DMS79 treated with DMSO at 0.1 percent for 48 hours (cell line): Measurements from ENCODE around the gene HSPB9.
A peak's percentile ranks its signal among the peaks of the same experiment; 100 is the strongest.

ENCODE experiments used
- DNase-seq: peaks from one replicate; lab custom pipeline; 2025; lab: John Stamatoyannopoulos, UW

Gene HSPB9, protein sequence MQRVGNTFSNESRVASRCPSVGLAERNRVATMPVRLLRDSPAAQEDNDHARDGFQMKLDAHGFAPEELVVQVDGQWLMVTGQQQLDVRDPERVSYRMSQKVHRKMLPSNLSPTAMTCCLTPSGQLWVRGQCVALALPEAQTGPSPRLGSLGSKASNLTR

DNA sequence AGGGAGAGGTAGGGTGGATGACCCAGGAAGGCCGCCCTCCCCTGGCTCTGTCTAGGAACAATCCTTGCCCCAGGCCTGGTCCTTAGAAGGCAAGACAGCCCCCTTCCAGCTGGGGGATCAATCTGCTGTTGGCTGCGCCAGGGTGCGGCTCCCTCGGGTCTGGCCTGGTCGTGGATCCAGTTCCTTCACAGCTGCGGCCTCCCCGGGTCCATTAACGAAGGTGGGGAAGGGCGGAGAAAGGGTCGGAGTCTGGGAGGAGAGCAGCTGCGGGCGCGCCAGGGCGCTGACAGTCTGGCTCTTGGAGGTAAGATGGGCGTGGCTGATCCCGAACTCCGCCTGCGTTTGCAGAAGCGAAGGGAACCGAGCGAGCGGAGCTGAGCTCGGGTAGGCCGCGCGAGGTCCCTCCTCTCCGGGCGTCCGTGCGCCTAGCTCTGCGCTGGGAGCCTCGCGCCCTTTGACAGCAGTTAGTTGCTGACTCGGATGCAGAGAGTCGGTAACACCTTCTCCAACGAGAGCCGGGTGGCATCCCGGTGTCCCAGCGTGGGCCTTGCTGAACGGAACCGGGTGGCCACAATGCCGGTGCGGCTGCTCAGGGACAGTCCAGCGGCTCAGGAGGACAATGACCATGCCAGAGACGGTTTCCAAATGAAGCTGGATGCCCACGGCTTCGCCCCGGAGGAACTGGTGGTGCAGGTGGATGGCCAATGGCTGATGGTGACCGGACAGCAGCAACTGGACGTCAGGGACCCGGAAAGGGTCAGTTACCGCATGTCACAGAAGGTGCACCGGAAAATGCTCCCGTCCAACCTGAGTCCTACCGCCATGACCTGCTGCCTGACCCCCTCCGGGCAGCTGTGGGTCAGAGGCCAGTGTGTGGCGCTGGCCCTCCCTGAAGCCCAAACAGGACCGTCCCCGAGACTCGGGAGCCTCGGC lies at the start of gene HSPB9:
Gene HSPB9 (plus strand): TSS at position 434 of the 933 bp plus-strand sequence. CDS start 47 bp downstream, at position 481.
- peak; percentile 55 for DNase-seq

GRCh38 chr17:42075789-42076188 lies 46.8 kb upstream of the HSPB9 start:
- DNase-seq = no peak

DNA sequence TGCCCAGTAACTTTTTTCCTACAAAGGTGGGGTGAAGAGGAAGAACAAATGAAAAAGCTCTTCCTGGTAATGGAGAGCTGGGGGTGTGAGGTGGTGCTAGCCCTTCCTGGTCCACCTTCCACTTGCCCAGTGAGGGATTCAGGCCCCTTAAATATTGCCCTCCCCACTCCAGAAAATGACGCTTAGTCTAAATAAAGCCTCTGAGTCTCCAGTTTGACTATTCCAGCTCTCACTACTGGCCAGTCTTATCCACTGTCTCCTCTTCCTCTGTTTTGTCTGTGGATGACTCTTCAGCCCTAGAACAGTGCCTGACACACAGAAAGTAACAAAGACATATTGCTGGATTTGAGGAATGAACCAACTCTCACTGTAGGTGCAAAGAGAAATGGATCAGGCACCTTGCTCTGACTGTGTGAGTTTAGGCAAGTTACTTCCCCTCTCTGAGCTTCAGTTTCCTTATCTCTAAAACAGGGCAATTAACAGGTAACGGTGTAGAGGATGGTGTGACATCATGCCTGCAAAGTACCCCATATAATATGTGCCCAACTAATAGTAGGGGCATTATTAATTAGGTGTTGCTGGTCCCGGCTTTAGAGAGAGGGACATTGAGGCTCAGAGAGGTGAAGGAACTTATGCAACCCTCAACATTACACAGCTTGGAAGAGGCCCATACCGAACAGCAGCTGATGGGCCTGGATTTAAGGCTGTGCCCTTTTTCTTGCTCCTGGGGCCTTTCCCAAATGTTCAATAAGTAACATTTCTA lies 45.6 kb upstream of the HSPB9 start:
- no peak for DNase-seq

- DNase-seq = no peak
Observed at GRCh38 chr17:42077755-42078154, 44.8 kb upstream of the HSPB9 start.

DNA sequence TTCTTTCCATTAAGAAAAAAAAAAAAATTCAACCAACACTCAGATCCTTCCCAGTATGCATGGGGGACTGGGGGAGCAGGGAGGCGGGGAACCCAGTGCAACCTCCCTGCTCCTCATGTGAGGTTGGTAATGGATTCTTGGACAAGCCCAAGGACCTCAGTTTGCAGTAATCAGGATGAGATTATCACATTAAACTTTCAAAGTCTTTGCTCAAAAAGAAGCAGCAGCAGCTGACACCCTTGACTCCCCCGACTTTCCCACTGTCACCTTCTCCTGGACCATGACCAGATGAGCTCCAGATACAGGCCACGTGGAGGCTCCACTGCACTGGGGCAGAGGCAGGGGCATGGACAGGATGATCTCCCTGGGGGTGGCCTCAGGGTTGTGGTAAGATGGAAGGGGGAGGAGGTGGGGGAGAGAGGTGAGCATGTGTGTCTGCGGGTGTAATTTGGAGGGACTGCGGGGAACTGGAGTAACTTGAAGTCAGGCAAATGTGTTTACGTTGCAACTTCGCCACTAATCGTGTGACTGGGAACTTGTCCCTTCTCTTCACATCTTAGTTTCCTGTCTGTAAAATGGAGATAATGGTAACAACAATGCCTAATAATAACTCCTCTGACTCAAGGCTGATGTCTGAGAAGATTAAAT lies 44.1 kb upstream of the HSPB9 start:
- no peak for DNase-seq

DNA sequence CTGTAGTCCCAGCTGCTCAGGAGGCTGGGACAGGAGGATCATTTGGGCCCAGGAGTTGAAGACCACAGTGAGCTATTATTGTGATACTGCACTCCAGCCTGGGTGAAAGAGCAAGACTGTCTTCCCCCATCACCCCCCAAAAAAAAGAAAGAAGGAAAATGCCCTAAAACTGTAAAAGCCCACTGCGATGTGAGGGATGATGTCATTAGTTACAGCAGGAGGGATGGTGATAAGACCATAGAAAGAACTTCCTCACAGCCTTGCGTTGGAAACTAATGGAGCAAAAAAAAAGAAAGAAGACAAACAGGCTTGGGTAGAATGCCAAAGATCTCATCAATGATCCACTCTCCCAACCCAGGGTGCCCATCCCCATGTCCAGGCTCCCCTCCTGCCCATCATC lies 43.1 kb upstream of the HSPB9 start:
- no peak for DNase-seq

GRCh38 chr17:42081516-42082129 lies 41.0 kb upstream of the HSPB9 start:
- DNase-seq = no peak

DNA sequence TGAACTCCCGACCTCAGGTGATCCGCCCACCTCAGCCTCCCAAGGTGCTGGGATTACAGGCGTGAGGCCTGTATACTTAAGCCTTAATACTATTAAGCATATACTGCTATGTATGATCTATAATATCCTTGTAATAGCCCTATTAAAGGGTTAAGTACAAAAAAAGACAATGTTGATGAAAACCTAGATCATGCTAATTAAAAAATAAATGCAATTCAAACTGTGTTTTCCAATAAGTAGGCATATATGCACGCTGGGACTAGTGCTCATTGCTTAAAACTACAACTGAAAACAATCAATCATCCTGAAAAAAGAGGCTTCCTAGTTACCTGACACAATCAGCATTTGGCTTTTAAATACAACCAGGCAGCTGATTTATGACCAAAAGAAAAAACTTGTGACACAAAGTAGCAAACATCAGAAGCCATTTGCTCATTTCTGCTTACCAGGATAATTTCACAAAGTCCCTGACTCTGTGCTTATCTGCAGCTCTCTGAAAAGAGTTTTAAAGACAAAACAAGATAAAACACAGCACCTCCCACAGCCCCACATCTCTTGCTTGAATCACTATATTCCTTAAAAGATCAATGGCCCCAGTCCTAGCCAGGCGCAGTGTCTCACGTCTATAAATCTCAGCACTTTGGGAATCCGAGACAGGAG lies 35.4 kb upstream of the HSPB9 start:
- no peak for DNase-seq

GRCh38 chr17:42087736-42088705 lies 34.6 kb upstream of the HSPB9 start:
- no peak for DNase-seq

- DNase-seq = no peak
Observed at GRCh38 chr17:42088736-42089135, 33.9 kb upstream of the HSPB9 start.

GRCh38 chr17:42090964-42091790 lies 31.4 kb upstream of the HSPB9 start:
- DNase-seq = no peak

DNA sequence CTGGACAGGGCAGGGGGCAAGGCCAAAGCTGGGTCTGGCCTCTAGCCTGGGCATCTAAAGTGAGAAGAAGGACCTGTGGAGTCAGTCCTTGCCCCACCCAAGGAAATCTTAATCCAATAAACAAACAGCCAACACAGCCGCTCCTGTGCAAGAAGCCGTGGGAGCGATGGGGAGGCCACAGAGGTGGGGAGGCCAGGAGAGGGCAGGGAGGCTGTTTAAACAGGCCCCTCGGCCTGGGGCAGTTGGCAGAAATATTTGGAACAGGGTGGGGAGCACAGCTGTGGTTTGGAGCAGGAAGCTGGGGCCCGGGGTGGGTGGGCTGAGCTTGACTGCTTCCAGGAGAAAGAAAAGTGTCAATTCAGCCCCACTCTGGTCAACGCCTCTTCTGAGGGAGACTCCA lies 29.7 kb upstream of the HSPB9 start:
- DNase-seq = no peak

DNA sequence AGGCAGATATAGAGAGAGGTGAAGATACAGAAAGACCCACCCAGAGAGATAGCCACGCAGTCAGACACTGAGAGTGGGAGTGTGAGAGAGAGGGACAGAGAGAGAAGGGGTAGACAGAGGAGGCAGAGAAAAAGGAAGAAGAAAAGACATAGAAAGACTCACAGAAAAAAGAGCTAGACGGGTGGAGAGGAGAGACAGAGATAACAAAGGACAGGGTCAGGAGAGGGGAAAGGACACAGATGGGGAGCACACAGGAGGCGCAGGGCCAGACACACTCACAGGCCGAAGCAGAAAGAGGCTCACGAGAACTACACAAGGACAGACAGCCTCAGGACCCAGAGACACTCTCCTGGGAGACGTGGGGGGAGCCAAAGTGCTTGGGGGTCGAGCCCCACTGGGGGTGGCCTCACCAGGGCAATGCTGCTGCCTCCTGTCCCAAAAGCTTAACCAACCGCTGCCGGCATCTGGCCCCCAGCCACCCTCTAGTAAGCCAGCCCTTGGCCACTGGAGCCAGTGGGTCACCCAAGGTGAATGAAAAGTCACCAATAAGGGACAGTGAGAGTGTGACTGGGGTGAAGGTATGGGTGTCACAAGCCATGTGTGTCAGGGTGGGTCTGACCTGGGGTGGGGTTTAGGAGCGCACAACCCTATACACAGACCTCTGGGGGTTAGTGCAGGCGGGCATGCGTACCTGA lies 28.1 kb upstream of the HSPB9 start:
- no peak for DNase-seq

DNA sequence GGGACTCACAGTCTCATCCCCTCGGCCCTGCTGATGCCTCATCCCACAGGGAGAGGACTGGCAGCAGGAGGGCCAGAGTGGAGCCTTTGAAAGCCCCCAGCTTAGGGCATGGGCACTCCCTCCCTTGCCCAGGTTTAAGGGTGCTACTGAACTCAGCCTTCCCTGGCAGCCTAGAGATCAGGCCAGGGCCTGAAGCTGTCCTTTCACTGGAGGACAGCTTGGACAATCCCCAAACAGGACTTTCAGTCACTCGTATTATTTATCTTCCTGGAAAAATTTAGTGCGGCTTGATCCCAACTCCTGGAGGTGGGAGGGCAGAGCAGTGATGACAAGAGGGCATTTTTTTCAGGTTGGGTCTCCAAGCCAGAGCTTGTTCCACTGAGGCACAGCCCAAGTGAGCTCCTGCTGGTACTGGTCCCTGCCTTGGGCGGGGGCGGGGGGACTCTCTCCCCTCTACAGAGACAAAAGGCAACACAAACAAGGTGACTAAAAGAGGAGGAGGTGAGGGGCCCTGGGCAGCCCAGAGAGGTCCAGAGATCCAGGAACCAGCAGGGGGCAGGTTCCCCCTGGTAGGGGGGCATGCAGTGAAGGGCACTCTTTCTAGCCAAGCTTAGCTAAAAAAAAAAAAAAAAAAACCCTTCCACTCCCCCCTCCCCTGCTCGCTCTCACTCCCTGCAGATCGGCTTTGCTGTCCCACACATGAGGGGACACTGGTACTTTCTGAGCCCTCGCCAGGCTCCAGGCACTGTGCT lies 26.1 kb upstream of the HSPB9 start:
- no peak for DNase-seq

DNA sequence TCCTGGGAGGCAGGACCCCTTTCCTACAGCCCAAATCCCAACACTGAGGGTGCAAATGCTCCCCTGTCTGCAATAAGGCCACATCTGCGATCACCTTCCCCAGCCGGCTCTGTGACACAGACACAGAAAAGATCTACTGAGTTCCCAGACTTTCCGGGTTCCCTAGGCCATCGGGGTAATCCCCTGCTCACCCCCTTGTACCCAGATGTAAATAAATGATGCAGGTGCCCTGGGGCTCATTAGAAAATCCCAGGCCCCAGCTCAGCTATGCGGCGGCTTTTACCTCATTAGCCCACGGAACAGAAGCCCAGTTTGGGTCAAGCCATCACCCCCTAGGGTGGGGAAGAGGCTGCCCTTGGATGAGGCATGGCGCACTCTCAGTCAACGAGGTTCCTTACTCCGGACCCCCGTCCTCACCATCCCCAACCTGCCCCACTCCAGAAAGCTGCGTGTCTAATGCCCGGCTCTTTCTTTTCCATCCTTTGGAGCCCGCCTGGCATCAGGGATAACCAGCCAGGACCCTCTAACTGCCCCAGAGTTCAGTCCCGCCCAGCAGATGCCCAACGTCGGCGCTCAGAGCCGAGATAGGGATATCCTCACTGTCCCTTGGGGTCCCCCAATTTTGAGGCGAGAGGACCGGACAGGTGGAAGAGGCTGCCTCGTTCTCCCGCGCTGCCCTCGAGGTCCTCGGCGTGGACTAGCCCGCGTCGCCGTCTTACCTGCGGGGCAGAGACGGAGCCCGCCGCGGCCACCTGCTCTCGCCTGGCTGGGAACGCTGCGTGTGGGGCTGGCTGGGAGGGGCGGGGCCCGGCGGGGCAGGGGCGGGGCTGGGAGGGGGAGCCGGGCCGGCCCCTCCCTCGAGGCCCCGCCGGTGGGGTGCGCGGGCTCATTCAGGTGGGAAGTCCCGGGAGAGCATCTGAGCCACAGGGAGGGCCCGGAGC lies 24.6 kb upstream of the HSPB9 start, which contains the start of gene ZNF385C:
Gene ZNF385C (minus strand): TSS at position 783 of the 941 bp plus-strand sequence. CDS start 35,417 bp downstream, outside the sequence.
- DNase-seq = no peak

DNA sequence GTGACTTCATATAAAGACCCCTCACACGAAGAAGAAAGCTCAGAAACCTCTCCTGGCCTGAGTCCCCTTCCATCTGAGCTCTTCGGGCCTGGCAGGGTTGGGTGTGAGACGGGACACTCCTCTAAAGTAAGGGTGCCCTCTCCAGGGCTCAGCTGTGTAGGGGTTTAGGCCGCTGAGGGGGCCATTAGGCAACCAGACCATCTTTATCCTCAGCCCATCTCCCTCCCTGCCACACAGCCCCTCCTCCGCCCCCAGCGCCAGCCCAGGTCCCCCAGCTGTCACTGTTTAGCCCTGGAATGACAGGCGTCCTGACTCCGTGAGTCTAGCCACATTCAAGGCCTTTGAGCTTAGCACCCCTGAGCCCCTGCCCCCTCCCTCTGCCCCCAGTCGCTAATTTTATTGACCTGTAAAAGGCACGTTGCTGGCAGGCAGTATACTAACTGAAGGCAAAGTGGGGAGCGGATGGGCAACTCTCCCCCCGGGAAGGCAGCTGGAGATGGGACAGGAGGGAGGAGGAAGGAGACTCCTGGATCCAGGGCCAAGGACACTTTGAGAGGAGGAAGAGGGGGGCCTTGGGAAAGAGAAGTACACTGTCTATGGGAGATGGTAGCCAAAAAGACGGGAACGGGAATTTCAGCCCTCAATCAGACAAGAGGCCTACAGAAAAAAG lies 23.7 kb upstream of the HSPB9 start:
- no peak for DNase-seq
